ENCODE measurements around the gene MRPS11. TPM values are rescaled to one million over a fixed set of nuclear protein-coding genes. Genes with fewer than 3 reads are reported as not detected.

MRPS11 gene
- total RNA-seq, 2 experiments from 2014 or later: 53.3 to 57.9 TPM

DNA sequence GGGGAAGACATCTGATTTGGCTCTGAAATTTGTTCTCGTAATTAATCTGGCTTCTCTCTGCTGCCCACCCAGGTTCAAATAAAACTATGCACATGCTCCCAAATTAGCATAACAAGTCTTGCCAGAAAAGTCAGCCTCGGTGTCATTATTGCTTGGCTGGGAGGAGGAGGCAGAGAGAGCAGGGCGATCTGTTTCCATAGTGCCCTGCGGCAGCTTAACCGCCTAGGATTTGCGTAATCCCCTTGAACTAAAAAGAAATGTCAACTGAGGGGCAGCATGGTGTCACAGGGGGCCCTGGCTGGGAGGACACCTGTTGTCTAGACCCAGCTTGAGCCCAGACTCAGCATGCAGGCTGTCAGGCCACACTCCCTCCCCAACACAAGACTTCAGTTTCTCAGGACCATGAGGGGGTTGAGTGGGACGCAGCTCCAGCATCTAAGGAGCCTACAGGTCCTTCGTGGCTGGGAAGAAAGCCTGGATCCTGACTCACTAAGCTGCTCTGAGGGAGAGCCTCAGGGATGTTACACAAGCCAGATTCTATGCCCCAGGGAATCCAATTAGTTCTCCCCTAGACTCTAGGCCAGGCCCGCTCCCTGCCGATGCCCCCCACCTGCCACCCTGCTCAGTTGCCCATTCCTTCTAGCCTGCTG lies 17.3 kb downstream of the MRPS11 start:
- no peaks in the 10 kb centered on the region for H3K9me3 Mint-ChIP-seq
- no peaks in the 10 kb centered on the region for H3K4me1 Mint-ChIP-seq
- no peaks in the 10 kb centered on the region for H3K36me3 Mint-ChIP-seq (ENCODE audit: low read depth)
- CTCF ChIA-PET: no interaction called here
- no peak overlapping the region for H3K4me3 Mint-ChIP-seq
- no peak overlapping the region for H3K27ac Mint-ChIP-seq
- H3K27me3 Mint-ChIP-seq: no peaks in the 10 kb centered on the region
- POLR2A ChIA-PET: no interaction called here
- DNase-seq: no peak

GRCh38 chr15:88487178-88487795 lies 19.8 kb downstream of the MRPS11 start:
- no peaks in the 10 kb centered on the region for H3K9me3 Mint-ChIP-seq
- no peak for DNase-seq
- H3K27me3 Mint-ChIP-seq: no peaks in the 10 kb centered on the region
- H3K4me1 Mint-ChIP-seq: no peaks in the 10 kb centered on the region
- H3K27ac Mint-ChIP-seq: no peak overlapping the region
- CTCF ChIA-PET: no interaction called here
- POLR2A ChIA-PET: no interaction called here
- H3K36me3 Mint-ChIP-seq (ENCODE audit: low read depth): no peaks in the 10 kb centered on the region
- H3K4me3 Mint-ChIP-seq: no peak overlapping the region

- no peaks in the 10 kb centered on the region for H3K27me3 Mint-ChIP-seq
- no peaks in the 10 kb centered on the region for H3K36me3 Mint-ChIP-seq (ENCODE audit: low read depth)
- no peaks in the 10 kb centered on the region for H3K9me3 Mint-ChIP-seq
- H3K4me1 Mint-ChIP-seq: no peaks in the 10 kb centered on the region
- H3K4me3 Mint-ChIP-seq: no peak overlapping the region
- no peak for DNase-seq
- CTCF ChIA-PET: no interaction called here
- POLR2A ChIA-PET: no interaction called here
- H3K27ac Mint-ChIP-seq: peak overlapping the region; percentile 11
These were observed 20.5 kb downstream of the MRPS11 start for GRCh38 chr15:88487796-88488523.

GRCh38 chr15:88489321-88489720 lies 21.8 kb downstream of the MRPS11 start:
- ChIA-PET POLR2A (no interaction called here), CTCF (interaction anchor here (1.1 to 1.3 kb wide), 3 partner anchors 9 to 19 kb away, joined by 3 read pairs; no protein-coding TSS in a partner anchor)
- no peak for DNase-seq
- no peak overlapping the region for H3K4me3 Mint-ChIP-seq
- H3K36me3 Mint-ChIP-seq (ENCODE audit: low read depth): no peaks in the 10 kb centered on the region
- no peaks in the 10 kb centered on the region for H3K4me1 Mint-ChIP-seq
- H3K27me3 Mint-ChIP-seq: no peaks in the 10 kb centered on the region
- no peaks in the 10 kb centered on the region for H3K9me3 Mint-ChIP-seq
- no peak overlapping the region for H3K27ac Mint-ChIP-seq

- no peak for DNase-seq
- no peaks in the 10 kb centered on the region for H3K4me1 Mint-ChIP-seq
- no peaks in the 10 kb centered on the region for H3K27me3 Mint-ChIP-seq
- H3K4me3 Mint-ChIP-seq: no peak overlapping the region
- ChIA-PET CTCF (interaction anchor here (1.2 to 1.3 kb wide), 2 partner anchors 10 to 12 kb away, joined by 3 read pairs; no protein-coding TSS in a partner anchor), POLR2A (no interaction called here)
- H3K27ac Mint-ChIP-seq: no peak overlapping the region
- no peaks in the 10 kb centered on the region for H3K36me3 Mint-ChIP-seq (ENCODE audit: low read depth)
- H3K9me3 Mint-ChIP-seq: no peaks in the 10 kb centered on the region
These were observed 22.5 kb downstream of the MRPS11 start for GRCh38 chr15:88490036-88490435.

DNA sequence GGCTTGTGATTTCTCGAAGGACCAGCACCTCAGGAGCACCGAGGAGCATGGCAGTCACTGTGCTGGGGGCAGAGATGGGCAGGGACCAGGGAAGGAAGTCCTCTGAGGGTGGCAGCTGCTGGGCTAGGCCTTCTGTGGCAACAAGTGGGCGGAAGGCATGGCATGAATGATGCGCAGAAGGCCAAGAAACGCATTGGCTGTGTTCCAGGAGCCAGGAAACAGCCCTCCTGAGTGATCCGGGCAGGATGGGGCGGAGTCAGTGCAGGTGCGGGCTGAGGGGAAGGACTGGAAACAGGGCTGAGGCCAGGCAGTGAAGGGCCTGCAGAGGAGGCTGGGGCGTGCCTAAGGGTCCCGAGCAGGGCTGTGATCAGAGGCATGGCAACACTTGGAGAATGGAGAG lies 23.6 kb downstream of the MRPS11 start:
- no peaks in the 10 kb centered on the region for H3K27me3 Mint-ChIP-seq
- no peaks in the 10 kb centered on the region for H3K4me1 Mint-ChIP-seq
- no peaks in the 10 kb centered on the region for H3K36me3 Mint-ChIP-seq (ENCODE audit: low read depth)
- ChIA-PET CTCF (interaction anchor here (0.6 kb wide), 1 partner anchor 11 kb away, joined by 3 read pairs; no protein-coding TSS in a partner anchor), POLR2A (no interaction called here)
- H3K9me3 Mint-ChIP-seq: no peaks in the 10 kb centered on the region
- H3K27ac Mint-ChIP-seq: no peak overlapping the region
- DNase-seq: no peak
- no peak overlapping the region for H3K4me3 Mint-ChIP-seq

GRCh38 chr15:88493844-88494243 lies 26.3 kb downstream of the MRPS11 start:
- ChIA-PET POLR2A (no interaction called here), CTCF (no interaction called here)
- Mint-ChIP-seq H3K27me3 (no peaks in the 10 kb centered on the region), H3K27ac (no peak overlapping the region), H3K36me3 (ENCODE audit: low read depth) (no peaks in the 10 kb centered on the region), H3K4me3 (no peak overlapping the region), H3K4me1 (no peaks in the 10 kb centered on the region), H3K9me3 (no peaks in the 10 kb centered on the region)
- no peak for DNase-seq

DNA sequence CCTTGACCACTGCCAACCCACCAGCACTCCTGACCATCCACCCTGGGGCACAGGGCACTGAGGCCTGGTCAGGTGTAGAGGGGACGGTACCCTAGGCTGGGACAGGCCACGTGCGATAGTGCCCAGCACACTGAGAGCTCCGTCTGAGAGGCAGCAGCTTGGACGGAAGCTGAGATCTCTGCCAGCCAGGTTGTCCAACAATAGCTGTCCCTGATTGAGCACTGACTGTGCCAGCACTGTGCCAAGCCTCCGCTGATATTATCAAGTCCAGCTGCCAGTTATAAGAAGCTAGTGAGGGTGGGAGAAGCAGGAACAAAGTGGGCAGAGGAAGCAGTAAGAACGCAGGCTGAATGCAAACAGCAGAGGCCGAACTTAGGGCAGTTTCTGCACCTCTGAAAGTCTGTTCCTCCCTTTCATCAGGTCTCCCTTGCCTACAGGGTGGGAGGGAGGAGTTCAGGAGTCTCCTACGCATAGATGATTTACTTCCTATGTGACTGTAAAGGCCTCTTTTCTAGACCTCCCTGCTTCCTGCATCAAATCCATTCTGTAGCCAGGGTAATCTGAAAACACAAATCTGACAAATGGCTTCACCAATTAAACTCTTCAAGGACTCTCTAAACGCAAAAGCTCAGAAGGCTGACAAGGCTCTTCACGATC lies 29.7 kb downstream of the MRPS11 start:
- Mint-ChIP-seq H3K4me3 (no peak overlapping the region), H3K27ac (no peak overlapping the region), H3K4me1 (no peaks in the 10 kb centered on the region), H3K27me3 (no peaks in the 10 kb centered on the region), H3K9me3 (no peaks in the 10 kb centered on the region), H3K36me3 (ENCODE audit: low read depth) (no peaks in the 10 kb centered on the region)
- CTCF ChIA-PET: no interaction called here
- POLR2A ChIA-PET: no interaction called here
- no peak for DNase-seq

DNA sequence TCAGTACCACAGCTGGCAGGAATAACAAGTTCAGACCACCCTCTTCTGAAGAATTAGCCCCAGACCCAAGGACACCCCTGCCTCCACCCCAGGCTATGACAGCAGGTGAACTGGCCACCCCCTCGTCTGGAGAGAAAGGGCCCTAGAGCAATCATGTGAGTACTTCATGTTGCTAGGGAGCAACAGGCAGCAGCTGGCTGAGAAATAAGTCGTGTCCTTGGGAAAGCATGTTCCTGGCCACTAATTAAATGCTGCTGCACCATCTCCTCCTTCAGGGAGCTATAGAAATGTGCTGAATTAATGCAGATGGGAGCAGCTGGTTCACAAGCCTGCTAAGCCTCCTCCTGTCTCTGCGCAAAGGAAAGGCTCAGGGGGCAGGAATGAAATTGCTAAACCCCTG lies 31.5 kb downstream of the MRPS11 start:
- DNase-seq: no peak
- ChIA-PET POLR2A (no interaction called here), CTCF (interaction anchor here (1.3 kb wide), 1 partner anchor 9 kb away, joined by 4 read pairs; no protein-coding TSS in a partner anchor)
- Mint-ChIP-seq H3K4me1 (no peaks in the 10 kb centered on the region), H3K36me3 (ENCODE audit: low read depth) (no peaks in the 10 kb centered on the region), H3K27ac (no peak overlapping the region), H3K9me3 (no peaks in the 10 kb centered on the region), H3K27me3 (no peaks in the 10 kb centered on the region), H3K4me3 (no peak overlapping the region)

GRCh38 chr15:88504445-88504844 lies 36.9 kb downstream of the MRPS11 start:
- Mint-ChIP-seq H3K4me1 (no peaks in the 10 kb centered on the region), H3K27ac (no peak overlapping the region), H3K36me3 (ENCODE audit: low read depth) (no peaks in the 10 kb centered on the region), H3K9me3 (no peaks in the 10 kb centered on the region), H3K4me3 (no peak overlapping the region), H3K27me3 (no peaks in the 10 kb centered on the region)
- no peak for DNase-seq
- ChIA-PET POLR2A (no interaction called here), CTCF (interaction anchor here (1.0 kb wide), 1 partner anchor 54 kb away, joined by 3 read pairs; no protein-coding TSS in a partner anchor)

GRCh38 chr15:88505721-88506120 lies 38.2 kb downstream of the MRPS11 start:
- H3K9me3 Mint-ChIP-seq: no peaks in the 10 kb centered on the region
- no peaks in the 10 kb centered on the region for H3K27me3 Mint-ChIP-seq
- H3K36me3 Mint-ChIP-seq (ENCODE audit: low read depth): no peaks in the 10 kb centered on the region
- H3K4me3 Mint-ChIP-seq: no peak overlapping the region
- DNase-seq: no peak
- POLR2A ChIA-PET: no interaction called here
- no peaks in the 10 kb centered on the region for H3K4me1 Mint-ChIP-seq
- CTCF ChIA-PET: interaction anchor here (1.6 kb wide), 1 partner anchor 13 kb away, joined by 4 read pairs; no protein-coding TSS in a partner anchor
- H3K27ac Mint-ChIP-seq: no peak overlapping the region

GRCh38 chr15:88506628-88507027 lies 39.1 kb downstream of the MRPS11 start:
- ChIA-PET POLR2A (no interaction called here), CTCF (interaction anchor here (1.6 kb wide), 1 partner anchor 14 kb away, joined by 4 read pairs; no protein-coding TSS in a partner anchor)
- no peak for DNase-seq
- Mint-ChIP-seq H3K4me3 (no peak overlapping the region), H3K9me3 (no peaks in the 10 kb centered on the region), H3K36me3 (ENCODE audit: low read depth) (peaks cover 4% of the 10 kb centered on the region), H3K27me3 (no peaks in the 10 kb centered on the region), H3K27ac (no peak overlapping the region), H3K4me1 (no peaks in the 10 kb centered on the region)

- ChIA-PET POLR2A (no interaction called here), CTCF (no interaction called here)
- no peak for DNase-seq
- Mint-ChIP-seq H3K27me3 (no peaks in the 10 kb centered on the region), H3K36me3 (ENCODE audit: low read depth) (peaks cover 5% of the 10 kb centered on the region), H3K4me1 (no peaks in the 10 kb centered on the region), H3K4me3 (no peak overlapping the region), H3K9me3 (no peaks in the 10 kb centered on the region), H3K27ac (no peak overlapping the region)
These were observed 41.8 kb downstream of the MRPS11 start for GRCh38 chr15:88509321-88509720.

Measured in activated CD4-positive, alpha-beta T cell treated with anti-CD3 and anti-CD28 coated beads, Interleukin-2, amount 10 ng/mL, durations not matched to agents 7 days and 5 days (primary cell).